Activated CD8-positive, alpha-beta memory T cell treated with anti-CD3 and anti-CD28 coated beads, Interleukin-2, amount 50 U/mL, for 1 hour (primary cell): Measurements from ENCODE around the gene TOP2B.

ENCODE experiments used
- DNase-seq: peaks from one replicate; pipeline ENCODE4 v3.0.0-alpha.2; 2020; ENCODE audit errors: extremely low read depth

TOP2B gene

GRCh38 chr3:25620493-25620892 is 44.2 kb downstream of the TOP2B start:
- DNase-seq = no peak

DNA sequence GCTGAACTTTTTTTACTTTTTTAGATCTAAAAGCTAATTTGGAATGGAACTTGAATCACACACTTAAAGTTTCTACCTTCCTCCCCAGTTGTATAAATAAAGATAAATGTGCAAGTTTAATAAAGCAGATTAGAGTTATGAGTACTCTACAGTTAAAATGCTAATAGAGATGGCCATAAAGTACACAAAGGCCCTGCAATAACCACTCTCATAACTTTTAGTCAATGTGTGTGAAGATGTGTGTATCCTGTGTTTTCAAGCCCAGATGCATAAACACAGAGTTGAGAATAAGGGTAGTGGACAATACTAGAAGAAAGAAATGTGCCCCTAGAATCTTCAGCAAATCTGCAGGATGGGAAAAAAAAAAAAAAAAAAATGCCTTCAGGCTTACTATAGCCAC is 45.3 kb downstream of the TOP2B start:
- no peak for DNase-seq

- no peak for DNase-seq
Observed at GRCh38 chr3:25618028-25618427, 46.7 kb downstream of the TOP2B start.

- no peak for DNase-seq
Observed at GRCh38 chr3:25611193-25611592, 53.5 kb downstream of the TOP2B start.

GRCh38 chr3:25610779-25611178 is 53.9 kb downstream of the TOP2B start:
- no peak for DNase-seq

GRCh38 chr3:25610167-25610566 is 54.5 kb downstream of the TOP2B start:
- DNase-seq = no peak

DNA sequence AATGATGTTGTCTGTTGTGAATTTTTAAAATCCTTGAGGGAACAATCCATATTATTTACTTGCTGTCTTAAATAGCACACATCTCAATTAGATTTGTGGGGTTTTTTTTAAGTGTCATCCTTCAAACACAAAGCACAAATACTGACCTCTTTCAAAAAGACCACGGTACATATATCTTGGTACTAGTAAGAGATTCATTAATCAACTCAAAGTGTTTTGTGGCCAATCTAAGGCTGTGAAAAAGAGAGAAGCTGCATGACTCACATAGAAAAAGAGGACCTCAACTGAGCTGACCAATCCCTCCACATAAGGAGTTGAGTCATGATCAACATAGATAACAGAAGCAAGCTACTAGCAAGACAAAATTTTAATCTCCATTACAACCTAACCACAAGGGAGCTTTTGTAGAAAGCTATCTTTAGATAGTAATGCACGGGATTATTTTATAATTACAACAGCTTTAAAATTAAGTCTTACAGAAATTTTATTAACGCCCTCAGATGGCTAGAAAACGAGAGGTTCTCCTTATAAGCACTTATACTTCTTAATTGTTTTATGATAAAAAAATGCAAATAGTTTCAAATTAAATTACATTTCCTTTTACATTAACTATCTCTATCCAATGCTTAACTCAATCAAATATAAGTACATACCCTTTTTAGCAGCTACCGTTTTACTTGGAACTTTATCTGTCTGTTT is 60.5 kb downstream of the TOP2B start:
- DNase-seq = no peak

DNA sequence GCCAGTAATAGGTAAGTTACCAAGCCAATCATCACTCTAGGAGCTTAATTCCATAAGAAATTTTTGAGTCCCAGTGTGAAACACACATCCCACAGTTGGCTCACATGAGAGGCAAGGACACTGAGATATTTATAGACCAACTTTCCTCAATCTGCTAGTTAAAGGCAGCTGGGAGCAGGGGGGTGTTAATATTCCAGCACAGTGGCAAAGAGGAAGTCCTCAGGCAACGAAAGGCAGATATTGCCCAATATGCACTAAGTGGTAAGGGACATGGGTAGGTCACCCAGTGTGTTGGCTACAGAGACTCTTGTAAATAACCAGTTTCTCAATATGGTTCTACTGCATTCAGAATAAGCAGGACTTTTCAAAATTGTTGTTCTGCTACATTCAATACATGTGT is 61.0 kb downstream of the TOP2B start:
- DNase-seq = no peak

DNA sequence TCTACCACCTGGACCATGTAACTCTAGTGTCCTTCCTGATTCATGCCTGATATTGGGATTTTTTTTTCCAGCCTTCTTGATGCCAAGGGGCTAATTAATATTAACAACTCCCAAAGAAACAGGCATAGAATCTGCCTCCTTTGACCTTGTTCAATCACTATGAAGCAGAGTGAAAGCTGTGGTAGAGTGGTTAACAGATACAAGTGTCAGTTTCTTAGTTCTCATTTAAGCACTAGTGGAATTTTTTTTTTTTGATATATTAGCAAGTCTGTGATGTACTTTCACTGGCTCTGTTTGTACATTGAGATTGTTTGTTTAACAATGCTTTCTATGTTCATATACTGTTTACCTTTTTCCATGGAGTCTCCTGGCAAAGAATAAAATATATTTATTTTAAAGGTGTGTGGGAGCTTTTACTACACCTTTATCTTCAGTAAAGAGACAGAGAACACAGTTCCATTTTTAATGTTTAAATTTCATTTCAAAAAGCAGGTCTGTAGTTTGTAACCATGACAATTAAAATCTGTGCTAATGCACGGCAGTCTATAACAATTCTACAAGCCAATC is 67.1 kb downstream of the TOP2B start:
- DNase-seq = no peak

- DNase-seq = no peak
Observed at GRCh38 chr3:25594007-25594502, 70.7 kb downstream of the TOP2B start.

DNA sequence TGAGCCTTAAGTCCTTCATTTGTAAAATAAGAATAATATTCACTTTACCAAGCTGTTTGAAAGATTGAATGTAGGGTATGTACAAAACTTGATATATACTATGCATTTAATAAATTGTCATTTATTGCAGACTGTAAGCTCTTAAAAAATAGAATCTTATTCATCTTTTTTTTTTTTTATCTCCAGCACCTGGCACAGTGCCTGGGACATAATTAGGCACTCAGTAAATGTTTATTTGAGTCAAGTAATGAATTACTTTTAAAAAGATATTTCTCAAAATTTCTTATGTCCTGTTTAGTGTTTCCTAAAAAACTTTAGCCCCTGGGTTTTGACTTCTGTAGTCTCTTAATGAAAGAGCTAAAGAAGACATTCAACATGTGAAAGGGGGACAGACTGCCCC is 71.7 kb downstream of the TOP2B start:
- no peak for DNase-seq

- DNase-seq = no peak
Observed at GRCh38 chr3:25592510-25592968, 72.2 kb downstream of the TOP2B start.

GRCh38 chr3:25589783-25590258 is 74.9 kb downstream of the TOP2B start:
- DNase-seq = no peak

- no peak for DNase-seq
Observed at GRCh38 chr3:25589104-25589782, 75.5 kb downstream of the TOP2B start.

- DNase-seq = no peak
Observed at GRCh38 chr3:25588441-25589103, 76.1 kb downstream of the TOP2B start.

DNA sequence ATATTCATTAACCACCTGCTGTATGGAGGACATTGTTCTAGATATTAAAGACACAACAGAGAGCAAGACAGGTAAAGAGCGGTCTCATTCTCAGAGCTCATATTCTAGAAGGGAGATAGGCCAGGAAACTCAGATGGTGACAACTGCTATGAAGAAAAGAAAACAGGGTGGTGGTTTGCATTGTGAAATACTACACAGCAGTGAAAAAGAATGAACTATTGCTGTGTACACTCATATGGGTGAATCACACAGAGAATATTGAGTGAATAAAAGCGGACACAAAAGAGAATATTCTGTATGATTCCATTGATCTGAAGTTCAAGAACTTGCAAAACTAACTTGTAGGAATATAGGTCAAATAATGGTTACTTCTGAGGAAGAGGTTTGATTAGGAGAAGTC is 76.7 kb downstream of the TOP2B start:
- DNase-seq = no peak

- no peak for DNase-seq
Observed at GRCh38 chr3:25587526-25587925, 77.2 kb downstream of the TOP2B start.

- no peak for DNase-seq
Observed at GRCh38 chr3:25587094-25587493, 77.6 kb downstream of the TOP2B start.

GRCh38 chr3:25586553-25586952 is 78.2 kb downstream of the TOP2B start:
- no peak for DNase-seq

DNA sequence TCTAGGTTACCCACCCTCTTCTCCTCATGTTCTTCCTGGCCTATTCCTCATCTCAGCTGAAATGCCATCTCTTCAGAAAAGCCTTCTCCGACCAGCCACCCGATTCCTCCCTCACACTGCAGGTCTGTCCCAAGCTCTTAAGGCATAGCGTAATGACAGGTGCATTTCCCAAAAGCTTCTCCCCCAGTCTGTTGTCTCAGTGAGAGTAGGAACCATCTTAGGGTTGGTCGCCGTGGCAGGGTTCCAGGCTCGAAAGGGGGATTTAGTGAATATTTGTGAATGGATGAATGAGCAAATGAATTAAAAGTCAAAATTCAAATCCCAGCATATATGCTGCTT is 78.6 kb downstream of the TOP2B start:
- DNase-seq = no peak

DNA sequence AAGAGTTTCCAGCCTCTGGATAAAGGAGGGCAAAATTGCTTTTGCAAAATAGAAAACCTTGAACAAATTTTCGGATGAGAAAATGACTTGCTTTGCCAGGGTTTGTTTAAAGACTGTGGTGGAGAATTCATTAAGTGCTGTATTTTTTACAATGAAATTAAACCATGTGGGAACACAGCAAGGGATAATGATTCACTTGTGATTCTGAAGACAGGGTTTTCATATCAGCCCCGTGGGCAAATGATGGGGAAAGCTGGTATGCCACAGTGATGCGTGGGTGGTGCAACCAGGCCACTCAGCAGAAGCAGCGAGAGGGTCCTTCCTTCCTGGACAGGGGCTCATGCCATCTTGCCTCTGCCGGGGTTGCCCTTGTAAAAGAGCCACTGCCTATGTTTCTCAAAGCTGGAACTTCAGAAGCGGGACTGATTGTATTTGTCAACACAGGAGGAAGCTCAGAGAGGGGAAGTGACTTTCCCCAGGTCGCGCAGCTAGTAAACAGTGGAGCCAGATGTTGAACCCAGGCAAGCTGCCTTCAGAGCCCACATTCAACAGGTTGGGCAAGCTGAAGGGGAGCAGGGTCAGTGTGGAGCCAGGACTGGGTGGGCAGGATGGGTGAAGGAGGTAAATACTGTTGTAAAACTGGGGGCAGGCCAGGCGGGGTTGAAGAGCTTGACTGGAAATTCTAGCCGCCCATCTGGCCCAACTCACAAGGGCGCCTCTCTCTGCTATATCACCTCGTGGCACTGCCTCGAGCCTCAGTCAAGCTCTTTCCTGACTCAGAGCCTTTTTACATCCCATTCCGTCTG is 79.1 kb downstream of the TOP2B start:
- no peak for DNase-seq
